GM12878 (cell line): ENCODE measurements around the gene RALGDS. TPM values are rescaled to one million over a fixed set of nuclear protein-coding genes. Genes with fewer than 3 reads are reported as not detected.

Experiments
- BACH1 ChIP-seq: fragments of 450-650 bp; IDR thresholded peaks from 2 replicates; pipeline ENCODE4 v1.6.1; 2017; ENCODE audit warnings: mild to moderate bottlenecking, borderline replicate concordance
- E4F1 ChIP-seq: fragments of 450-650 bp; IDR thresholded peaks from 2 replicates; pipeline ENCODE4 v1.6.1; 2018; ENCODE audit warnings: borderline replicate concordance, mild to moderate bottlenecking; ENCODE audit not compliant: partially characterized antibody
- HSF1 ChIP-seq: fragments of 150-350 bp; IDR thresholded peaks from 2 replicates; pipeline ENCODE4 v1.6.1; 2014; ENCODE audit warnings: mild to moderate bottlenecking, low read depth, low read length
- MAX ChIP-seq: IDR thresholded peaks from 2 replicates; pipeline ENCODE4 v1.6.1; 2012; ENCODE audit warnings: low read depth, low read length, improper control_type of control experiment
- MYB ChIP-seq: fragments of 150-350 bp; IDR thresholded peaks from 2 replicates; pipeline ENCODE4 v1.6.1; 2014; ENCODE audit warnings: mild to moderate bottlenecking, low read depth, low read length, borderline replicate concordance
- NBN ChIP-seq: fragments of 450-650 bp; IDR thresholded peaks from 2 replicates; pipeline ENCODE4 v1.6.1; 2016
- ZNF622 ChIP-seq: fragments of 450-650 bp; IDR thresholded peaks from 2 replicates; pipeline ENCODE4 v1.6.1; 2017; ENCODE audit warnings: mild to moderate bottlenecking, inconsistent platforms
- ZNF687 ChIP-seq: fragments of 450-650 bp; IDR thresholded peaks from 2 replicates; pipeline ENCODE4 v1.6.1; 2017; ENCODE audit warnings: mild to moderate bottlenecking, moderate library complexity
- polyA plus RNA-seq, 11 experiments: library from polyadenylated mRNA; depleted of rRNA in 4 of 11; unstranded in 6 of 11; stranded (reverse) in 5 of 11; fragments of >200 nt; fragmentation: Nextera tagmentation in 4 of 11; fragmentation: Illumina TruSeq in 1 of 11; extraction: Ambion mirVana in 4 of 11; extraction: Trizol in 1 of 11; gene quantifications; 1 replicate in 1 of 11; 2 replicates in 10 of 11; pipeline versions ENCODE4 v1.2.1 to v1.2.3, GENCODE V29; 2011 to 2016; ENCODE audit warnings: inconsistent platforms in 2 of 11, missing spikeins in 2 of 11, low read depth in 1 of 11
- total RNA-seq, 4 experiments: library from RNA; depleted of rRNA in 3 of 4; stranded (reverse); fragments of >200 nt in 3 of 4; fragmentation: Illumina TruSeq in 1 of 4; extraction: Trizol in 1 of 4; gene quantifications; 2 replicates each; pipeline versions ENCODE4 v1.2.1 to v1.2.3, GENCODE V29; 2013 to 2021

The RALGDS gene
- total and polyA plus RNA-seq, 10 of the 15 experiments (the other 5 are each of a cell fraction or from before 2014, with no cell fraction given), result 1.3 to 48.6 (median 21.2) TPM

- TF ChIP-seq E4F1, result no peak
- TF ChIP-seq HSF1, result no peak
- no peak for TF ChIP-seq NBN
- TF ChIP-seq BACH1, result peak; percentile 70
- TF ChIP-seq MAX, result no peak; the same call in 1 of the 2 replicates
- peak; percentile 34; the same call in 1 of the 2 replicates for TF ChIP-seq ZNF687
- TF ChIP-seq ZNF622, result no peak
- TF ChIP-seq MYB, result no peak
Observed at GRCh38 chr9:133120501-133121197, 391 bp downstream of the RALGDS start (continued).
